SK-N-SH treated with all-trans-retinoic acid at 6 μM for 48 hours (cell line): ENCODE measurements around the gene AASS.

Source experiments
- PATZ1 ChIP-seq: fragments of 250-450 bp; sonication (Bioruptor Pico); IDR thresholded peaks from 2 replicates; pipeline ENCODE4 v1.8.0; 2020; ENCODE audit warnings: mild to moderate bottlenecking, moderate library complexity, borderline replicate concordance
- POU6F1 ChIP-seq: fragments of 250-450 bp; sonication (Bioruptor Pico); IDR thresholded peaks from 2 replicates; pipeline ENCODE4 v1.8.0; 2021; ENCODE audit warnings: low read depth, mild to moderate bottlenecking, moderate library complexity, borderline replicate concordance
- TSHZ2 ChIP-seq: fragments of 250-450 bp; sonication (Bioruptor Pico); IDR thresholded peaks from 2 replicates; pipeline ENCODE4 v1.5.0; 2020; ENCODE audit warnings: mild to moderate bottlenecking, moderate library complexity
- ZFP3 ChIP-seq: fragments of 250-450 bp; sonication (Bioruptor Pico); IDR thresholded peaks from 2 replicates; pipeline ENCODE4 v1.5.0; 2020; ENCODE audit warnings: mild to moderate bottlenecking, moderate library complexity
- ZFP30 ChIP-seq: fragments of 450-650 bp; formaldehyde crosslinking; IDR thresholded peaks from 2 replicates; pipeline ENCODE4 v1.5.0; 2022; ENCODE audit warnings: mild to moderate bottlenecking, moderate library complexity

- TF ChIP-seq PATZ1 (CRISPR knock-in tag) (no peak), ZFP30 (CRISPR knock-in tag) (no peak), ZFP3 (CRISPR knock-in tag) (no peak), POU6F1 (CRISPR knock-in tag) (no peak), TSHZ2 (no peak)
These were observed 89.0 kb downstream of the AASS start for GRCh38 chr7:122055073-122055472.
